ENCODE measurements around the gene TMEM135. TPM values are rescaled to one million over a fixed set of nuclear protein-coding genes. Genes with fewer than 3 reads are reported as not detected.
"Not testable (repeated sequence)": the region's sequence is repeated elsewhere in the genome, so short reads cannot be mapped to it uniquely, and the experiment has no call there.

Gene TMEM135
- total RNA-seq, 1 donor from 2014 or later, result 24.7 TPM

GRCh38 chr11:86993031-86993430, 44.7 kb upstream of the TMEM135 start:
- Mint-ChIP-seq H3K27me3 (ENCODE audit: unreplicated experiment) (no peaks in the 10 kb centered on the region), H3K4me3 (ENCODE audit: unreplicated experiment) (no peak overlapping the region), H3K4me1 (ENCODE audit: unreplicated experiment) (peaks cover 28% of the 10 kb centered on the region), H3K9me3 (ENCODE audit: unreplicated experiment) (no peaks in the 10 kb centered on the region), H3K27ac (ENCODE audit: unreplicated experiment) (no peak overlapping the region), H3K36me3 (ENCODE audit: unreplicated experiment) (no peaks in the 10 kb centered on the region)
- DNase-seq (ENCODE audit: extremely low spot score, unreplicated experiment), result no peak
- no peak for TF ChIP-seq CTCF (IDR thresholded peaks at IDR 0.05)

- no peak overlapping the region for H3K4me3 Mint-ChIP-seq (ENCODE audit: unreplicated experiment)
- no peak for TF ChIP-seq CTCF (IDR thresholded peaks at IDR 0.05)
- DNase-seq (ENCODE audit: extremely low spot score, unreplicated experiment), result no peak
- no peaks in the 10 kb centered on the region for H3K27me3 Mint-ChIP-seq (ENCODE audit: unreplicated experiment)
- H3K27ac Mint-ChIP-seq (ENCODE audit: unreplicated experiment), result no peak overlapping the region
- no peaks in the 10 kb centered on the region for H3K9me3 Mint-ChIP-seq (ENCODE audit: unreplicated experiment)
- no peaks in the 10 kb centered on the region for H3K36me3 Mint-ChIP-seq (ENCODE audit: unreplicated experiment)
- H3K4me1 Mint-ChIP-seq (ENCODE audit: unreplicated experiment), result no peaks in the 10 kb centered on the region
Measured at GRCh38 chr11:86996953-86997570, 40.7 kb upstream of the TMEM135 start.

GRCh38 chr11:86999388-86999787, 38.3 kb upstream of the TMEM135 start:
- DNase-seq (ENCODE audit: extremely low spot score, unreplicated experiment), result no peak
- Mint-ChIP-seq H3K27ac (ENCODE audit: unreplicated experiment) (no peak overlapping the region), H3K27me3 (ENCODE audit: unreplicated experiment) (no peaks in the 10 kb centered on the region), H3K4me1 (ENCODE audit: unreplicated experiment) (no peaks in the 10 kb centered on the region), H3K4me3 (ENCODE audit: unreplicated experiment) (no peak overlapping the region), H3K36me3 (ENCODE audit: unreplicated experiment) (no peaks in the 10 kb centered on the region), H3K9me3 (ENCODE audit: unreplicated experiment) (no peaks in the 10 kb centered on the region)
- no peak for TF ChIP-seq CTCF (IDR thresholded peaks at IDR 0.05)

- Mint-ChIP-seq H3K27me3 (ENCODE audit: unreplicated experiment) (no peaks in the 10 kb centered on the region), H3K9me3 (ENCODE audit: unreplicated experiment) (no peaks in the 10 kb centered on the region), H3K4me1 (ENCODE audit: unreplicated experiment) (no peaks in the 10 kb centered on the region), H3K36me3 (ENCODE audit: unreplicated experiment) (no peaks in the 10 kb centered on the region), H3K27ac (ENCODE audit: unreplicated experiment) (no peak overlapping the region), H3K4me3 (ENCODE audit: unreplicated experiment) (no peak overlapping the region)
- TF ChIP-seq CTCF (IDR thresholded peaks at IDR 0.05), result no peak
- DNase-seq (ENCODE audit: extremely low spot score, unreplicated experiment), result no peak
Measured at GRCh38 chr11:86999859-87000753, 37.6 kb upstream of the TMEM135 start.

- no peaks in the 10 kb centered on the region for H3K9me3 Mint-ChIP-seq (ENCODE audit: unreplicated experiment)
- H3K4me3 Mint-ChIP-seq (ENCODE audit: unreplicated experiment), result no peak overlapping the region
- H3K4me1 Mint-ChIP-seq (ENCODE audit: unreplicated experiment), result no peaks in the 10 kb centered on the region
- TF ChIP-seq CTCF (IDR thresholded peaks at IDR 0.05), result no peak
- H3K36me3 Mint-ChIP-seq (ENCODE audit: unreplicated experiment), result no peaks in the 10 kb centered on the region
- no peak overlapping the region for H3K27ac Mint-ChIP-seq (ENCODE audit: unreplicated experiment)
- DNase-seq (ENCODE audit: extremely low spot score, unreplicated experiment), result no peak
- no peaks in the 10 kb centered on the region for H3K27me3 Mint-ChIP-seq (ENCODE audit: unreplicated experiment)
Measured at GRCh38 chr11:87002918-87003317, 34.8 kb upstream of the TMEM135 start.

- H3K27me3 Mint-ChIP-seq (ENCODE audit: unreplicated experiment); DNase-seq (ENCODE audit: extremely low spot score, unreplicated experiment); H3K27ac Mint-ChIP-seq (ENCODE audit: unreplicated experiment); H3K36me3 Mint-ChIP-seq (ENCODE audit: unreplicated experiment); H3K9me3 Mint-ChIP-seq (ENCODE audit: unreplicated experiment); H3K4me1 Mint-ChIP-seq (ENCODE audit: unreplicated experiment); H3K4me3 Mint-ChIP-seq (ENCODE audit: unreplicated experiment): not testable (repeated sequence)
Measured at GRCh38 chr11:87004281-87004680, 33.5 kb upstream of the TMEM135 start.

Measured in osteocyte (in vitro differentiated cells).